HG03039 (cell line): ENCODE data around the gene CTNNA1.
"Not testable (repeated sequence)": the region's sequence is repeated elsewhere in the genome, so short reads cannot be mapped to it uniquely, and the experiment has no call there.

Source experiments
- ATAC-seq: cut with Tn5 transposase; IDR thresholded peaks from one replicate; pipeline ENCODE4 v1.9.1; 2021; ENCODE audit warnings: mild to moderate bottlenecking, moderate library complexity; ENCODE audit not compliant: unreplicated experiment

CTNNA1 gene

DNA sequence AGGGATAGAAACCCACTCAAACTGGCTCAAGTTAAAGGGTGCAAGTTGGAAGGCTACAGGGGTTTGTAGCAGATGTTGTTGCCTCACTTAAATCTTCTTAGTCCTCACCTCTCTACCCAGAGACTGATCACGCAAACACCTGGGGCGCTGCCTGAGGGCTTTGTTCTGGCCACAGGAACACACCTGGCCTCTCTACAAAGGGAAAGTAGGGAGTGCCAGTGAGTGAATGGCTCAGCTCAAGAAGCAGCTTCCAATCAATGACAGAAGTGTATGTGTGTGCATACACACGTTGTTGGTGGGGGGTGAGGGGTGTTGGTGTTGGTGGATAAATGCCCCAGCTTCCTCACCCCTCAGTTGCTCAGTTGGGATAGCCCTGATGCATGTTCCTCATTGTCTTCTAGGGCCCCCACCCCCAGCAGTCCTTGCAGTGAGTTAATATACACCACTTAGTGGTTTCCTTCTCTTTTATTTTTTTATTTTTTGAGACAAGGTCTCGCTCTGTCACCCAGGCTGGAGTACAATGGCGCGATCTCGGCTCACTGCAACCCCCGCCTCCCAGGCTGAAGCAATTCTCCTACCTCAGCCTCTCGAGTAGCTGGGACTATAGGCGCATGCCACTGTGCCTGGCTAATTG is 30.6 kb upstream of the CTNNA1 start:
- no peak for ATAC-seq

GRCh38 chr5:138724470-138725146 is 28.6 kb upstream of the CTNNA1 start:
- no peak for ATAC-seq

DNA sequence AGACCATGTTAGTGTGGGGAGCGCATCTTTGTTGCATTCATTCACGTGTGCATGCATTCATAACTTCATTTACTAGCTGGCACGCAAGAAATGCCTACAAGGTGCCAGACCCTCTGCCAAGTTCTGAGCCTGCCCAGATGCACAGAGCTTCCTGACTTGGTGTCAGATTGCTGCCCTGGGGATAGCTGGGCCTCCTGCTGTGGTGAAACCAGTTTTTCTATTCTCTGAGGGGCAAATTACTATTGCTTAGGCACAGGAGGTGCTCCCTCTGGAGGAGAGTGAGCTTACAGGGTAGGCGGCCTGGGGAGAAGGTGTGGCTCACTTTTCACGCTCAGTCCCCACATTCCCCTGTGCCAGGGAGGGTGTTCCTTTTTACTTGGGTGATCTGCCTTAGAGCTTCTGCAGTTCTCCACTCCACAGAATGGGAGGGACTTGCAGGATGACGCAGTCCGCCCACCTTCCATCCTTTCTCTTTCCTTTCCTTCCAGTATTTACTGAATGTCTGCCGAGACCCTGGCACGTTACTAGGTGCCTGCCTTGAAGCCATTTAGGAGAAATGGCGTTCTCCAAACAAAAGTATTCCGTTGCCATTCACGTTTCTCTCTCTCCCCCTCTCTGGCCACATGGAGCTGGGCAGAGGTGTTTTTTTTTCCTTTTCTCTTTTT is 27.9 kb upstream of the CTNNA1 start:
- no peak for ATAC-seq

DNA sequence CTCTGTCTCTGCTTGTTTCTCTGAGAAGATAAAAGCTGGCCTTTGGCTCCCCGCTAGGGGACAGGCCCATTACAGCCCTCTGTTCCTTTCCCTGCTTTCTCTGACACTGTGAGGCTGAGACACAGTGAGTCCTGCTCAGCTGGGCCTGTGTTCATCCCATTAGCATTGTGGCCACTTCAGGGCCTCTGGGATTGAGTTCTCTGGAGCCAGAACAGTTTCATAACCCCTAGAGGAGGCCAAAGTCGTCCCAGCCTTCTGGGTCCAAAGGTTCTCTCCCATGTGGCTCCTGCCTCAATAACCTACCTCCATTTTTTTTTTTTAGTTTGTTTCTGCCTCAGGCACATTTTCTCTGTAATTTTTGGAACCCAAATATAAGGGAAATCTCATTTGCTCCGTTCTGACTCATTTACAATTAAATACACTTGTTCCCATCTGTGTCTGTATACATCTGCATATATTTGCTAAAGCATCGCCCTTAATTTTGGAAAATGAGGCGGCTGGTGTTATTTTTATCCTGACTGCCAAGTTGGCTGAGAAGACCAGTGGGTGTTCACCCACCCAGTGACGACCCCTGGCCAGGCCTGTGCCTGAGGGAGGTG is 27.3 kb upstream of the CTNNA1 start:
- ATAC-seq: no peak

GRCh38 chr5:138726848-138727247 is 26.4 kb upstream of the CTNNA1 start:
- ATAC-seq: no peak

DNA sequence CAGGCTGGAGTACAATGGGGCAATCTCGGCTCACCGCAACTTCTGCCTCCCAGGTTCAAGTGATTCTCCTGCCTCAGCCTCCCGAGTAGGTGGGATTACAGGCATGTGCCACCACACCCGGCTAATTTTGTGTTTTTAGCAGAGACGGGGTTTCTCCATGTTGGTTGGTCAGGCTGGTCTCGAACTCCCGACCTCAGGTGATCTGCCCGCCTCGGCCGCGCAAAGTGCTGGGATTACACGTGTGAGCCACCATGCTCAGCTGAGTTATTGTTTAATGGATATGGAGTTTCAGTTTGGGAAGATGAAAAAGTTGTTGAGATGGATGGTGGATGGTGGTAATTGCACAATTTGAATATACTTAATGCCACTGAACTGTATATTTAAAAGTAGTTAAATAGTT is 22.7 kb upstream of the CTNNA1 start:
- not testable (repeated sequence) for ATAC-seq

- ATAC-seq: no peak
Measured at GRCh38 chr5:138732466-138732865, 20.8 kb upstream of the CTNNA1 start.

GRCh38 chr5:138732933-138733332 is 20.3 kb upstream of the CTNNA1 start:
- ATAC-seq: no peak

- ATAC-seq: no peak
Measured at GRCh38 chr5:138733509-138733908, 19.7 kb upstream of the CTNNA1 start.

DNA sequence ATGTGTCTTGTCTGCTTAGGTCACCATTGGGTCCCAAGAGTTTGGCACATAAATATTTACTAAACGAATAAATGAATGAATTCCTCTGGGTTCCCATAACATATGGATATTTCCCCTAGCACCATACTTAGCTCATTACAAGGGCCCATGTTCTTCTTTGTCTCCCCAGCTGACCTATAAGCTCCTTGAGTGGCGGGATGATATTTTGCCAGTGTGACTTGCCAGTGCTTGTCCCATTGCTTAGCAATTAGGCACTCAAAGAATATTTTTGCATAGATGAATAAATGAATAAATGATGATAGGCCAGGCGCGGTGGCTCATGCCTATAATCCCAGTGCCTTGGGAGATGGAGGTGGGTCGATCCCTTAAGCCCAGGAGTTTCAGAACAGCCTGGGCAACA is 16.9 kb upstream of the CTNNA1 start:
- no peak for ATAC-seq

- no peak for ATAC-seq
Measured at GRCh38 chr5:138737494-138738265, 15.5 kb upstream of the CTNNA1 start.

- ATAC-seq: no peak
Measured at GRCh38 chr5:138738399-138738798, 14.8 kb upstream of the CTNNA1 start.

DNA sequence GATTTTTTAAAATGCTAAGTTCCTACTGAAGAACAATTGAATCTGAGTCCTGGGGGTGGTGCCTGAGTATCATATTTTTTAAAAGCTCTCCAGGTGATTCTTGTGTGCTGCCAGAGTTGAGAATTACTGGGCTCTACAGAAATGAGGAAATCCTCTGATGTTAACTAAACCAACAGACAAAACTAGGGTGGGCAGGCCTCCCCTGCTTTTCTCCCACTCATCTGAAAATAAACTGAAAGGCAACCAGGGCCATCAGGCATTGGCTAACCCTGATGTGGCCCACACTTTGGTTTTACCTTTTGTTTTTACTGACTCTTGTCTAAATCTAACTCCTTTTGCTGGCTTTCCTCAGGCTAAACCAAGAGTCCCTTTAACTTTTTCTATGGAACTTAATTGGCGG is 13.3 kb upstream of the CTNNA1 start:
- ATAC-seq: no peak

DNA sequence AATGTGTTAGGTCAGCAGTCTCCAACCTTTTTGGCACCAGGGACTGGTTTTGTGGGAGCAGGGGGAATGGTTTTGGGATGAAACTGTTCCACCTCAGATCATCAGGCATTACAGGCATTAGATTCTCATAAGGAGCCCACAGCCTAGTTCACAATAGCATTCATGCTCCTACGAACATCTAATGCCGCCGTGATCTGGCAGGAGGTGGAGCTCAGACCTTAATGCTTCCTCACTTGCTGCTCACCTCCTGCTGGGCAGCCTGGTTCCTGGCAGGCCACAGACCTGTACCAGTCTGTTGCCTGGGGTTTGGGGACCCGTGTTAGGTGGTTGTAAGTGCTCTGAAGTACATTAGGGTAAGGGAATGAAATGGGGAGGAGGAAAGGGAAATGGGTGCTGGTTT is 9.7 kb upstream of the CTNNA1 start:
- no peak for ATAC-seq

DNA sequence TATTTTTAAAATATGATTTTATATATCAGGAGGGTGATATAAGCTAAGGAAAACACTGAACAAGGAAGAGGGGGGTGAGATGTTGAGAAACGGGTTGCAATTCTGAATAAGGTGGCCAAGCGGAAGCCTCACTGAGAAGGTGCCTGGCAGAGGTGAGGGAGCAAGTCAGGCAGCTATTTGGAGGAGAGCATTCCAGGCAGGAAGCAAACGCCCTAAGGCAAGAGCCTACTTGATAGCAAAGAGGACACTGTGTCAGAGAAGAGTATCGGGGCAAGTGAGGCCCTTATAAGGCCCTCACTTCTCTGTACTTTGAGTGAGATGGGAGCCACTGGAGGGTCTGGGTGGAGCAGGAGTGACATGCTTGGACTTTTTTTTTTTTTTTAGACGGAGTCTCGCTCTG is 8.0 kb upstream of the CTNNA1 start:
- ATAC-seq: no peak

DNA sequence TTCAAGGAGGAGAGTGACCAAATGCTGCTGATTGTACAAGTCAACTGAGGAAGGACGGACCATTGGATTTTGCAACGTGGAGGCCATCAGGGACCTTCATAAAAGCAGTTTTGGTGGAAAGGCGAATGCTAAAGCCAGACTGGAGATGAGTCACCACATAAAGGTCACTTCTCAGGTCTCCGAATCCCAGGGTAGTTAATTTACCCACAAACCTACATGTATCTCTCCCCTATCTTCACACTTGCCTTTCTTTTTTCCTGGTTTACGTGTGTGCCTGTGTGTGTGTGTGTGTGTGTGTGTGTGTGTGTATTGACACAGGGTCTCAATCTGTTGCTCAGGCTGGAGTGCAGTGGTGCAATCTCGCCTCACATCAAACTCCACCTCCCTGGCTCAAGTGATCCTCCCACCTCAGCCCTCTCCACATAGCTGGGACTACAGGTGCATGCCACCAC is 4.6 kb upstream of the CTNNA1 start:
- no peak for ATAC-seq

- not testable (repeated sequence) for ATAC-seq
Measured at GRCh38 chr5:138751344-138751743, 1.9 kb upstream of the CTNNA1 start.

DNA sequence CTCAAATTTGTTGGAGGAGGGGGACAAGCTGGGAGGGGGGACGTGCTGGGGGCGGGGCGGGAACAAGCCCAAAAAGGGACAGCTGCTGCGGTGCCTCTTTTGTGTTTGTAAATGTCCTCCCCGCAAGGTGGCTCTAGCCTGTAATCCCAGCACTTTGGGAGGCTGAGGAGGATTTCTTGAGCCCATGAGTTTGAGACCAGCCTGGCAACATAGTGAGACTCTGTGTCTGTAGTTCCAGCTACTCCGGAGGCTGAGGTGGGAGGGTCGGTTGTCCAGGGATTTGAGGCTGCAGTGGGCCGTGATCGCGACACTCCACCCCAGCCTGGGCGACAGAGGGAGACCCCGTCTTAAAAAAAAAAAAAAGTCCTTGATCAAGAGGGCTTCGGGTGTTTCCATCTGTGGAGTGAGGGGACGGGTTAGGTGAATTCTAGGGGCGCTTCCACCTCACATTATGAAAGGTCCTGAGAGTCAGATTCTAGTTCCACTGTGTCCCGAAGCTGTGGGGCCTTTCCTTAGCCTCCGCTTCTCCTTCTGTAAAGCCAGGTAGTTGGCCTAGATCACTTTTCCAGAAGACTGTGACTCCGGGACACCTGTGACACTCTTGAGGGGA is 779 bp upstream of the CTNNA1 start:
- no peak for ATAC-seq

GRCh38 chr5:138753794-138754698 is 821 bp downstream of the CTNNA1 start:
- ATAC-seq: peak; percentile 4

DNA sequence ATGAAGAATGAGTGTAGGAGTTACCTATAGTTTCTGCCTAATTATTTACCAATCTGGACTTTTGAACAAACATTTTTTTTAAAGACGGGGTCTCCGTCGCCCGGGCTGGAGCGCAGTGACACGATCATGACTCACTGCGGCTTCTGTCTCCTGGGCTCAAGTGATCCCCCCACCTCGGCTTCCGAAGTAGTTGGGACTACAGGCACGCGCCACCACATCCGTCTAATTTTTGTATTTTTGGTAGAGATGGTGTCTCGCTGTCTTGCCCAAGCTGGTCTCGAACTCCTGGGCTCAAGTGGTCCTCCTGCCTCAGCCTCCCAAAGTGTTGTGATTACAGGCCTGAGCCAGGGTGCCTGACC is 1.5 kb downstream of the CTNNA1 start:
- ATAC-seq: no peak
